Endothelial cell of umbilical vein (primary cell): ENCODE results near the gene SERPINI1. TPM values are rescaled to one million over a fixed set of nuclear protein-coding genes. Genes with fewer than 3 reads are reported as not detected.

Experiments
- BruUV-seq: library from RNA; stranded (reverse); fragments of 400-500 nt; replicated peaks from 2 replicates; lab custom pipeline; 2021; lab: Mats Ljungman, UMichigan
- CTCF ChIA-PET: fragments of 300-600, 350-600 bp; sonication (Branson Sonifier 250); formaldehyde crosslinking; loops from one replicate; lab custom pipeline; 2021; ENCODE audit warnings: antibody characterized with exemption, inconsistent platforms; lab: Charles Lee
- POLR2A ChIA-PET: fragments of 300-600, 350-600 bp; sonication (Branson Sonifier 250); formaldehyde crosslinking; loops from one replicate; lab custom pipeline; 2021; ENCODE audit warnings: antibody characterized with exemption, inconsistent platforms; lab: Charles Lee
- DNase-seq: peaks from one replicate; pipeline ENCODE4 v3.0.0-alpha.2; 2011; ENCODE audit warnings: low read depth, low spot score
- FAIRE-seq: peaks from 2 replicates; lab custom pipeline; 2011; peaks lifted over from hg19 to GRCh38; lab: Jason Lieb, UNC
- H2AFZ ChIP-seq: 2 replicates; pipeline ENCODE4 v1.6.0; 2012; ENCODE audit warnings: low read depth, low read length, control low read depth, inconsistent platforms
- H3K27ac ChIP-seq: 2 replicates; pipeline ENCODE4 v1.5.1; 2011; ENCODE audit warnings: low read depth, mild to moderate bottlenecking, control low read depth, low read length, moderate library complexity; ENCODE audit not compliant: insufficient read depth
- H3K27me3 ChIP-seq, 2 experiments: 2 replicates each; pipeline versions ENCODE4 v1.6.0 to v1.6.1; 2011; ENCODE audit warnings: low read length in 2 of 2, mixed read lengths in 1 of 2; ENCODE audit not compliant: control insufficient read depth in 2 of 2, insufficient read depth in 2 of 2
- H3K36me3 ChIP-seq, 2 experiments: 2 replicates in 1 of 2; 3 replicates in 1 of 2; pipeline ENCODE4 v1.5.1; 2011; ENCODE audit warnings: low read length in 2 of 2, mild to moderate bottlenecking in 1 of 2, moderate library complexity in 1 of 2; ENCODE audit not compliant: control insufficient read depth in 2 of 2, insufficient read depth in 2 of 2; ENCODE audit errors: extremely low read depth in 1 of 2
- H3K4me1 ChIP-seq: 3 replicates; pipeline ENCODE4 v1.5.1; 2011; ENCODE audit warnings: mild to moderate bottlenecking, low read length; ENCODE audit not compliant: control insufficient read depth, insufficient read depth; ENCODE audit errors: extremely low read depth
- H3K4me2 ChIP-seq: 2 replicates; pipeline ENCODE4 v1.6.1; 2011; ENCODE audit warnings: low read length, control low read depth, mixed read lengths; ENCODE audit not compliant: insufficient read depth
- H3K4me3 ChIP-seq, 3 experiments: fragments of 200-600 bp in 1 of 3; sonication (generic), shearing (Covaris generic) in 1 of 3; replicated peaks in 1 of 3; 2 replicates each; pipeline ENCODE4 v1.5.1; 2011 to 2016; ENCODE audit warnings: control low read depth in 3 of 3, low read length in 3 of 3, mild to moderate bottlenecking in 2 of 3, inconsistent platforms in 1 of 3, low read depth in 1 of 3, moderate library complexity in 1 of 3; ENCODE audit not compliant: insufficient read depth in 1 of 3
- H3K79me2 ChIP-seq: 2 replicates; pipeline ENCODE4 v1.6.0; 2012; ENCODE audit warnings: low read length, inconsistent platforms; ENCODE audit not compliant: control insufficient read depth, insufficient read depth
- H3K9ac ChIP-seq: replicated peaks from 2 replicates; pipeline ENCODE3; 2011; ENCODE audit warnings: low read length, control low read depth; ENCODE audit not compliant: insufficient read depth; ENCODE audit errors: extremely low read depth
- H3K9me1 ChIP-seq: replicated peaks from 3 replicates; pipeline ENCODE4 v1.6.0; 2011; ENCODE audit warnings: mild to moderate bottlenecking, low read length; ENCODE audit not compliant: control insufficient read depth, insufficient read depth; ENCODE audit errors: extremely low read depth
- H3K9me3 ChIP-seq: replicated peaks from 2 replicates; pipeline ENCODE4 v1.5.1; 2012; ENCODE audit warnings: low read length, inconsistent platforms; ENCODE audit not compliant: control insufficient read depth, insufficient read depth
- H4K20me1 ChIP-seq: replicated peaks from 2 replicates; pipeline ENCODE3; 2011; ENCODE audit warnings: mild to moderate bottlenecking, low read length; ENCODE audit not compliant: control insufficient read depth, insufficient read depth; ENCODE audit errors: extremely low read depth
- EZH2 ChIP-seq: IDR thresholded peaks from 2 replicates; pipeline ENCODE4 v1.6.1; 2012; ENCODE audit warnings: borderline replicate concordance, low read depth, mild to moderate bottlenecking, moderate library complexity, low read length, inconsistent platforms; ENCODE audit not compliant: severe bottlenecking
- FOS ChIP-seq: IDR thresholded peaks from 2 replicates; pipeline ENCODE4 v1.6.1; 2011; ENCODE audit warnings: mild to moderate bottlenecking, low read length, moderate library complexity, borderline replicate concordance; ENCODE audit not compliant: insufficient read depth
- GATA2 ChIP-seq: IDR thresholded peaks from 2 replicates; pipeline ENCODE4 v1.7.0; 2011; ENCODE audit warnings: low read depth, mild to moderate bottlenecking, moderate library complexity, mixed read lengths, low read length; ENCODE audit not compliant: insufficient read length, insufficient read depth
- JUN ChIP-seq: IDR thresholded peaks from 2 replicates; pipeline ENCODE4 v1.6.1; 2011; ENCODE audit warnings: borderline replicate concordance, low read depth; ENCODE audit not compliant: insufficient read length, insufficient read depth
- MYC ChIP-seq: IDR thresholded peaks from one replicate; pipeline ENCODE4 v1.6.1; 2011; ENCODE audit warnings: mild to moderate bottlenecking, low read depth, low read length
- POLR2A ChIP-seq: IDR thresholded peaks from 2 replicates; pipeline ENCODE4 v1.6.1; 2012; ENCODE audit warnings: low read depth, mild to moderate bottlenecking, control low read depth, low read length
- POLR2AphosphoS5 ChIP-seq: IDR thresholded peaks from 2 replicates; pipeline ENCODE4 v1.6.1; 2012; ENCODE audit warnings: low read depth, mild to moderate bottlenecking, control low read depth, low read length, moderate library complexity; ENCODE audit not compliant: insufficient read depth
- dilution Hi-C: fragments of 300-500 bp; cut with MboI; formaldehyde crosslinking; loops from one replicate; pipeline ENCODE4 v1.15.0; 2019; ENCODE audit warnings: low sequenced_read_pairs; ENCODE audit not compliant: extremely low pct_ligation_motif_present
- intact Hi-C: fragments of 100-400 bp; cut with micrococcal nuclease; formaldehyde crosslinking; loops from one replicate; pipeline ENCODE4 v1.10.0; 2022
- polyA plus RNA-seq, 4 experiments: library from polyadenylated mRNA; depleted of rRNA in 3 of 4; stranded (reverse) in 3 of 4; unstranded in 1 of 4; fragments of >200 nt; gene quantifications; 2 replicates each; pipeline versions ENCODE4 v1.2.1 to v1.2.3, GENCODE V29; 2011 to 2012; ENCODE audit warnings: missing spikeins in 1 of 4
- total RNA-seq: library from RNA; stranded (reverse); gene quantifications from 2 replicates; pipeline ENCODE4 v1.2.3, GENCODE V29; 2021
- TF ChIP-seq, protein P1 (sequence below), 2 donors: IDR thresholded peaks; 1 replicate in 1 of 2; 2 replicates in 1 of 2; pipeline ENCODE4 v1.5.1; 2011; ENCODE audit warnings: low read length in 2 of 2, mild to moderate bottlenecking in 2 of 2, moderate library complexity in 2 of 2, control low read depth in 1 of 2, inconsistent platforms in 1 of 2, low read depth in 1 of 2; ENCODE audit not compliant: insufficient read depth in 1 of 2; ENCODE audit errors: extremely low read depth in 1 of 2
- TF ChIP-seq, protein P2 (sequence below): IDR thresholded peaks from 2 replicates; pipeline ENCODE4 v1.6.1; 2011; ENCODE audit not compliant: insufficient read depth, insufficient read length

SERPINI1 gene
- total and polyA plus RNA-seq, 2 donors (not counting 3 experiments of a cell fraction or from before 2014, with no cell fraction given): 0.22 to 0.28 TPM

DNA sequence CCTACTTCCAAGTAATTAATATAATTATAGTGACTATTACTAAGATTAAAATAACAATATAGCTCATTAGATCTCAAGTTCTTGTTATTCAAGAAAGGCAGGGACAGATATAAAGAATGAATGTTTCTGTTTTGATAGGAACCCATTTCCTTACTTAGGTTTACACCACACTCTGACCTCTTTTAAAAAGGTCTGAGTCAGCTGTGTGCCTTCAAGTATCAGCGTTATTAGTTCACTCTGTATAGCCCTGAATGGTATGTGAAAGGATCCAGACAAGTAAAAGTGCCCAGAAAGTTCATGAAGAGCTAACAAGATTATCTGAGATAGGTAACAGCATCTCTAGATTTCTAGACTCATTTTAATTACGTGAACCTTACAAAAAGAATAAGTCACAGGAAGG is 29.7 kb upstream of the SERPINI1 start:
- FAIRE-seq: no peak

More for the DNA sequence above, 29.7 kb upstream of the SERPINI1 start:
- no peak overlapping the region for H2AFZ ChIP-seq
- no peaks in the 10 kb centered on the region for H3K27me3 ChIP-seq
- intact Hi-C loops (no loop called here), dilution Hi-C loops (no loop called here)
- TF ChIP-seq MYC (no peak), EZH2 (no peak), GATA2 (no peak), POLR2AphosphoS5 (no peak), JUN (no peak), FOS (no peak), POLR2A (no peak)
- TF ChIP-seq, protein P1, sequence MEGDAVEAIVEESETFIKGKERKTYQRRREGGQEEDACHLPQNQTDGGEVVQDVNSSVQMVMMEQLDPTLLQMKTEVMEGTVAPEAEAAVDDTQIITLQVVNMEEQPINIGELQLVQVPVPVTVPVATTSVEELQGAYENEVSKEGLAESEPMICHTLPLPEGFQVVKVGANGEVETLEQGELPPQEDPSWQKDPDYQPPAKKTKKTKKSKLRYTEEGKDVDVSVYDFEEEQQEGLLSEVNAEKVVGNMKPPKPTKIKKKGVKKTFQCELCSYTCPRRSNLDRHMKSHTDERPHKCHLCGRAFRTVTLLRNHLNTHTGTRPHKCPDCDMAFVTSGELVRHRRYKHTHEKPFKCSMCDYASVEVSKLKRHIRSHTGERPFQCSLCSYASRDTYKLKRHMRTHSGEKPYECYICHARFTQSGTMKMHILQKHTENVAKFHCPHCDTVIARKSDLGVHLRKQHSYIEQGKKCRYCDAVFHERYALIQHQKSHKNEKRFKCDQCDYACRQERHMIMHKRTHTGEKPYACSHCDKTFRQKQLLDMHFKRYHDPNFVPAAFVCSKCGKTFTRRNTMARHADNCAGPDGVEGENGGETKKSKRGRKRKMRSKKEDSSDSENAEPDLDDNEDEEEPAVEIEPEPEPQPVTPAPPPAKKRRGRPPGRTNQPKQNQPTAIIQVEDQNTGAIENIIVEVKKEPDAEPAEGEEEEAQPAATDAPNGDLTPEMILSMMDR (IDR thresholded peaks at IDR 0.05; ENCODE audit: extremely low read depth in 1 of 2, insufficient read depth in 1 of 2, low read depth in 1 of 2, low read length in 2 of 2): no peak
- TF ChIP-seq, protein P2, sequence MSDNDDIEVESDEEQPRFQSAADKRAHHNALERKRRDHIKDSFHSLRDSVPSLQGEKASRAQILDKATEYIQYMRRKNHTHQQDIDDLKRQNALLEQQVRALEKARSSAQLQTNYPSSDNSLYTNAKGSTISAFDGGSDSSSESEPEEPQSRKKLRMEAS: no peak
- H3K27ac ChIP-seq: no peak overlapping the region
- no peak overlapping the region for H3K4me2 ChIP-seq
- DNase-seq: peak; percentile 34
- no peaks in the 10 kb centered on the region for H3K9me3 ChIP-seq
- peaks cover 0 to 5% of the 10 kb centered on the region in 2 experiments for H3K36me3 ChIP-seq
- H3K9ac ChIP-seq: no peak overlapping the region
- H3K4me3 ChIP-seq: no peak overlapping the region
- no TSS peak for BruUV-seq
- H4K20me1 ChIP-seq: no peaks in the 10 kb centered on the region
- H3K9me1 ChIP-seq: no peaks in the 10 kb centered on the region
- POLR2A ChIA-PET: no interaction called here
- peaks cover 5% of the 10 kb centered on the region for H3K4me1 ChIP-seq
- CTCF ChIA-PET: interaction anchor here (1.1 to 3.2 kb wide), 3 partner anchors 21 to 35 kb away, joined by 3 to 20 read pairs (median 4); no protein-coding TSS in a partner anchor
- peaks cover 19% of the 10 kb centered on the region for H3K79me2 ChIP-seq
